Left ventricle myocardium inferior (tissue), 1 donor: Measurements from ENCODE around the gene SMARCAL1. TPM values are rescaled to one million over a fixed set of nuclear protein-coding genes. Genes with fewer than 3 reads are reported as not detected.
"Not testable (repeated sequence)": the region's sequence is repeated elsewhere in the genome, so short reads cannot be mapped to it uniquely, and the experiment has no call there.

Source experiments
- DNase-seq: peaks from one replicate; pipeline ENCODE4 v3.0.0-alpha.2; 2020
- H3K27ac ChIP-seq: fragments of 200-600 bp; replicated peaks from 2 replicates; pipeline ENCODE4 v1.8.0; 2021
- H3K27me3 ChIP-seq: fragments of 200-600 bp; 2 replicates; pipeline ENCODE4 v1.8.0; 2021; ENCODE audit warnings: low read depth
- H3K36me3 ChIP-seq: fragments of 200-600 bp; 2 replicates; pipeline ENCODE4 v1.8.0; 2021
- H3K4me1 ChIP-seq: fragments of 200-600 bp; 2 replicates; pipeline ENCODE4 v1.8.0; 2021
- H3K4me3 ChIP-seq: fragments of 200-600 bp; 2 replicates; pipeline ENCODE4 v1.8.0; 2021; ENCODE audit warnings: mild to moderate bottlenecking, moderate library complexity
- H3K9me3 ChIP-seq: fragments of 200-600 bp; replicated peaks from 2 replicates; pipeline ENCODE4 v1.8.0; 2021
- CTCF ChIP-seq: fragments of 200-600 bp; IDR thresholded peaks from 2 replicates; pipeline ENCODE4 v1.8.0; 2021; ENCODE audit warnings: antibody characterized with exemption, mild to moderate bottlenecking, borderline replicate concordance
- intact Hi-C: fragments of 100-400 bp; cut with micrococcal nuclease; formaldehyde crosslinking; loops from one replicate; pipeline ENCODE4 v1.11.0; 2022
- total RNA-seq: library from RNA; stranded (reverse); fragmentation: NEBNext Ultra II Directional; extraction: Animal tissue kit (Norgen Biotek cat#: 25700); gene quantifications from one replicate; pipeline ENCODE4 v1.2.1, GENCODE V29; 2021
- donor health status: DM: no; HTN: yes; CAD: no; lungs with severe emphysema.

Gene SMARCAL1
- total RNA-seq, 1 donor from 2014 or later = 7.5 TPM

- intact Hi-C loops = loop anchor here (2.0 to 10.0 kb wide), 2 partner anchors 150 to 998 kb away; no protein-coding TSS in a partner anchor
- H3K9me3 ChIP-seq = no peaks in the 10 kb centered on the region
- TF ChIP-seq CTCF = peak; percentile 83
- no peak overlapping the region for H3K4me3 ChIP-seq
- H3K27ac ChIP-seq = no peak overlapping the region
- peaks cover 15% of the 10 kb centered on the region for H3K4me1 ChIP-seq
- DNase-seq = no peak
- no peaks in the 10 kb centered on the region for H3K36me3 ChIP-seq
- no peaks in the 10 kb centered on the region for H3K27me3 ChIP-seq
Measured at GRCh38 chr2:216516730-216517350, 104.6 kb downstream of the SMARCAL1 start.

DNA sequence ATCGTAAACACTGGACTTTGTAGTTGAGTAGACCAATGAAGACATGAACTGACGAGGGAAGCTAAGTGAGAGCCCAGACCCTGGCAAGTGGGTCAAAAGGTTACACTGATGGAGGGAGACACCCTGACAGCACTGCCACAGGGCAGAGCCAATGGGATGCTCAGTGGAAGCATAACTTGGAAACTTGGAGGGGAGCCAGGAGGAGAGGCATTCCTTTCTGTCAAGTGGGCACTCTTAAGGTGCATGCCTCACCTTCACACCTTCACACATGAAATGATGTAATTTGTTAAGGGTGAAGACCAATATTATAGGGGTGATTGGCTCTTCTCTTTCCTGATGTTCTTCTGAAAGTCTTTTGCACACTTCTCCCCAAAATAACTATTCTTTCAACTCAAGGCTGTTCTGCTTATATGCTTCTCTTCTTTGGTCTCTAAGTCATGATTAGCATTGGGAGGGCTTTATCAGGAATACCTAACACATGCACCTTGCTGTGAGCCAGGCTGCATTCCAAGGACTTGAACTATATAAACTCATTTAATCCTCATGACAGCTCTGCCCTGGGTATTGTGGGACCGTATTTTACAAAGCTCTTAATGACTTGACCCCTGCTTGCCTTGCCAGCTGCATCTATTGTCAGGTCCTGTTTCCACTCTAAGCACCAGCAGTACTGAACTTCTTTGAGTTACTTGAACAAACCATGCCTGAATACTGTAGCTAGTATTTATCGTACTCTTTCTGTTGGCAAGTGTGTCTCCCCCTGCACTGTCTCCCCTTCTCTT lies 105.4 kb downstream of the SMARCAL1 start:
- H3K4me3 ChIP-seq = no peak overlapping the region
- no peak for TF ChIP-seq CTCF
- no peak for DNase-seq
- H3K36me3 ChIP-seq = no peaks in the 10 kb centered on the region
- intact Hi-C loops = loop anchor here (2.0 to 10.0 kb wide), 2 partner anchors 149 to 997 kb away; no protein-coding TSS in a partner anchor
- H3K27me3 ChIP-seq = no peaks in the 10 kb centered on the region
- H3K27ac ChIP-seq = no peak overlapping the region
- H3K4me1 ChIP-seq = peaks cover 11% of the 10 kb centered on the region
- H3K9me3 ChIP-seq = no peaks in the 10 kb centered on the region

- not testable (repeated sequence) for DNase-seq, H3K4me3 ChIP-seq, H3K27me3 ChIP-seq, H3K9me3 ChIP-seq, H3K27ac ChIP-seq, H3K36me3 ChIP-seq
- intact Hi-C loops = loop anchor here (10.0 kb wide), 1 partner anchor 996 kb away; no protein-coding TSS in a partner anchor
- H3K4me1 ChIP-seq = peaks cover 11% of the 10 kb centered on the region
Measured at GRCh38 chr2:216518566-216519119, 106.4 kb downstream of the SMARCAL1 start.

DNA sequence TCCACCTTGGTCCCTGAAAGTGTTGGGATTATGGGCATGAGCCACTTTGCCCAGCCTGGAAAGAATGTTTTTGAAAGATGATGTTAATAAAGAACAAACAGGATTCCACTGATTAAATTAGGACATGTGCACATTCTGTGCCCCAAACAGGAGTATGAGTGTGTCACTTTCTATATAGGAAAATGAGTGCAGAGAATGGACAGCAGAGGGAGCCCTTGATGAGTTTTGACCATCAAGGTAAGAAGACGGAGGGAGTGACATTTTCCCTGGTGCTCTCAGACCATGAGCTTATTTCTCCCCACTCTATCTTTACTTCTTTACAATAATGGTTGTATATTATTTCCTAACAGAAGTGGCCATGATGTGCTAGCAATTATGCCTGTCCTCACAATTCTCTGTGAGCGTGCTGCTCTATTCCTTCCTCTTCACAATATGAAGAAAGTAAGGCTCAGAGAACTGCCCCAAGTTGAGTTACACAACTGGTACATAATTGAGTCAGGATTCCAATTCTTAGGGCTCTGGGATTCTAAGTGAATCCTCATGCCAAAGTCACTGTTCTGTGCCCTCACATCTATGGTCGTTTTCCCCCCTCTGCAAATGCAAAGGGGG lies 107.0 kb downstream of the SMARCAL1 start:
- no peaks in the 10 kb centered on the region for H3K27me3 ChIP-seq
- no peak overlapping the region for H3K27ac ChIP-seq
- H3K9me3 ChIP-seq = peaks cover under 1% of the 10 kb centered on the region
- H3K4me3 ChIP-seq = no peak overlapping the region
- no peaks in the 10 kb centered on the region for H3K36me3 ChIP-seq
- peaks cover 11% of the 10 kb centered on the region for H3K4me1 ChIP-seq
- DNase-seq = no peak
- TF ChIP-seq CTCF = peak; percentile 85
- intact Hi-C loops = loop anchor here (10.0 kb wide), 1 partner anchor 996 kb away; no protein-coding TSS in a partner anchor

- no peak for DNase-seq
Measured at GRCh38 chr2:216520112-216520511, 107.8 kb downstream of the SMARCAL1 start.

More at GRCh38 chr2:216520112-216520511, 107.8 kb downstream of the SMARCAL1 start:
- TF ChIP-seq CTCF = no peak
- H3K27me3 ChIP-seq = no peaks in the 10 kb centered on the region
- no peak overlapping the region for H3K4me3 ChIP-seq
- no peak overlapping the region for H3K27ac ChIP-seq
- intact Hi-C loops = no loop called here
- peaks cover 11% of the 10 kb centered on the region for H3K4me1 ChIP-seq
- peaks cover 9% of the 10 kb centered on the region for H3K9me3 ChIP-seq
- no peaks in the 10 kb centered on the region for H3K36me3 ChIP-seq
